Measurements from ENCODE around the gene TIMP2.
A peak's percentile ranks its signal among the peaks of the same experiment; 100 is the strongest.
"Not testable (repeated sequence)": the region's sequence is repeated elsewhere in the genome, so short reads cannot be mapped to it uniquely, and the experiment has no call there.

TIMP2 gene

GRCh38 chr17:78929908-78930775 lies 5.0 kb upstream of the TIMP2 start:
- DNase-seq, result no peak

- no peak for DNase-seq
These were observed 722 bp upstream of the TIMP2 start for GRCh38 chr17:78925662-78926555.

- peak in 1 of 2 experiments; percentile 10 for DNase-seq
These were observed 571 bp downstream of the TIMP2 start for GRCh38 chr17:78924481-78925151.

GRCh38 chr17:78923660-78924453 lies 1.3 kb downstream of the TIMP2 start:
- no peak for DNase-seq

- no peak for DNase-seq
These were observed 2.2 kb downstream of the TIMP2 start for GRCh38 chr17:78922816-78923498.

GRCh38 chr17:78921437-78921971 lies 3.7 kb downstream of the TIMP2 start:
- DNase-seq, result no peak

GRCh38 chr17:78920528-78920927 lies 4.7 kb downstream of the TIMP2 start:
- no peak for DNase-seq

- no peak for DNase-seq
These were observed 5.2 kb downstream of the TIMP2 start for GRCh38 chr17:78919861-78920450.

- no peak for DNase-seq
These were observed 6.2 kb downstream of the TIMP2 start for GRCh38 chr17:78918979-78919378.

GRCh38 chr17:78917451-78918275 lies 7.5 kb downstream of the TIMP2 start:
- no peak for DNase-seq

GRCh38 chr17:78915872-78916632 lies 9.1 kb downstream of the TIMP2 start:
- no peak for DNase-seq

GRCh38 chr17:78913115-78913514 lies 12.1 kb downstream of the TIMP2 start:
- DNase-seq, result no peak

GRCh38 chr17:78912082-78912481 lies 13.1 kb downstream of the TIMP2 start:
- DNase-seq, result no peak

GRCh38 chr17:78911543-78911942 lies 13.6 kb downstream of the TIMP2 start:
- DNase-seq, result not testable (repeated sequence)

- no peak for DNase-seq
These were observed 14.5 kb downstream of the TIMP2 start for GRCh38 chr17:78910497-78911284.

- no peak for DNase-seq
These were observed 16.8 kb downstream of the TIMP2 start for GRCh38 chr17:78908426-78908825.

GRCh38 chr17:78905541-78905940 lies 19.6 kb downstream of the TIMP2 start:
- no peak for DNase-seq

- DNase-seq, result no peak
These were observed 20.1 kb downstream of the TIMP2 start for GRCh38 chr17:78905116-78905515.
